Measurements from ENCODE around the gene SNTB2. TPM values are rescaled to one million over a fixed set of nuclear protein-coding genes. Genes with fewer than 3 reads are reported as not detected.
"Not testable (repeated sequence)": the region's sequence is repeated elsewhere in the genome, so short reads cannot be mapped to it uniquely, and the experiment has no call there.

Gene SNTB2
- total RNA-seq, 1 donor from 2014 or later, result 69.3 TPM

GRCh38 chr16:69283851-69284250 lies 96.9 kb downstream of the SNTB2 start:
- DNase-seq (ENCODE audit: low read depth in 2 of 2), result no peak

DNA sequence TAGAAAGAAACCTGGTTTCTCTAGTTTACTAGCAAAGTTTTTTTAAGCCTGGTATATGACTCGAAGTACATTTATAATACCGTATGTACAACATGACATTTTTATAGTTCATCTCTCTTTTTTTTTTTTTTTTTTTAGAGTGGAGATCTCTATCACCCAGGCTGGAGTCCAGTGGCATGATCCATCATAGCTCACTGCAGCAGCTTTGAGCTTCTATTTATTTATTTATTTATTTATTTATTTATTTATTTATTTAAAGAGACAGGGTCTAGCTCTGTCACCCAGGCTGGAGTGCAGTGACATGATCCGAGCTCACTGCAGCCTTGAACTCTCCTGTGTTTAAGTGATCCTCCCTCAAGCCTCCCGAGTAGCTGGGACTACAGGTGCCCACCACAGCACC lies 98.3 kb downstream of the SNTB2 start:
- DNase-seq (ENCODE audit: low read depth in 2 of 2), result no peak

- DNase-seq (ENCODE audit: low read depth in 2 of 2), result peak; percentile 59 to 70
Observed at GRCh38 chr16:69286941-69287713, 100.2 kb downstream of the SNTB2 start.

DNA sequence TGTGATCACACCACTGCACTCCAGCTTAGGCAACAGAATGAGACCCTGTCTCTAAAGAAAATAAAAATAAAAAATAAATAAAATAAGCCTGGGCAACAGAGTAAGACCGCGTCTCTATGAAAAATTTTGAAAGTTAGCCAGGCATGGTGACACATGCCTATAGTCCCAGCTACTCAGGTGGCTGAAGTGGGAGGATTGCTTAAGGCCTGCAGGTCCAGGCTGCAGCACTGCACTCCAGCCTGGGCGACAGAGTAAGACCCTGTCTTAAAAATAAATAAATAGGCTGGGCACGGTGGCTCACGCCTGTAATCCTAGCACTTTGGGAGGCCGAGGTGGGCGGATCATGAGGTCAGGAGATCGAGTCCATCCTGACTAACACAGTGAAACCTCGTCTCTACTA lies 104.7 kb downstream of the SNTB2 start:
- not testable (repeated sequence) for DNase-seq (ENCODE audit: low read depth in 2 of 2)

GRCh38 chr16:69293401-69293800 lies 106.4 kb downstream of the SNTB2 start:
- no peak for DNase-seq (ENCODE audit: low read depth in 2 of 2)

- DNase-seq (ENCODE audit: low read depth in 2 of 2), result no peak
Observed at GRCh38 chr16:69294051-69294450, 107.1 kb downstream of the SNTB2 start.

DNA sequence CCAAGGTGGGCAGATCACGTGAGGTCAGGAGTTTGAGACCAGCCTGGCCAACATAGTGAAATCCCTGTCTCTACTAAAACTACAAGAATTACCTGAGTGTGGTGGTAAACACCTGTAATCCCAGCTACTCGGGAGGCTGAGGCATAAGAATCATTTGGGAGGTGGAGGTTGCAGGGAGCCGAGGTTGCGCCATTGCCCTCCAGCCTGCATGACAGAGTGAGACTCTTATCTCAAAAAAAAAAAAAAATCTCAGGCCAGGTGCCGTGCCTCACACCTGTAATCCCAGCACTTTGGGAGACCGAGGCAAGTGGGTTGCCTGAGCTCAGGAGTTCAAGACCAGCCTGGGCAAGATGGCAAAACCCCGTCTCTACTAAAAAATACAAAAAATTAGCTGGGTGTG lies 109.8 kb downstream of the SNTB2 start:
- DNase-seq (ENCODE audit: low read depth in 2 of 2), result not testable (repeated sequence)

DNA sequence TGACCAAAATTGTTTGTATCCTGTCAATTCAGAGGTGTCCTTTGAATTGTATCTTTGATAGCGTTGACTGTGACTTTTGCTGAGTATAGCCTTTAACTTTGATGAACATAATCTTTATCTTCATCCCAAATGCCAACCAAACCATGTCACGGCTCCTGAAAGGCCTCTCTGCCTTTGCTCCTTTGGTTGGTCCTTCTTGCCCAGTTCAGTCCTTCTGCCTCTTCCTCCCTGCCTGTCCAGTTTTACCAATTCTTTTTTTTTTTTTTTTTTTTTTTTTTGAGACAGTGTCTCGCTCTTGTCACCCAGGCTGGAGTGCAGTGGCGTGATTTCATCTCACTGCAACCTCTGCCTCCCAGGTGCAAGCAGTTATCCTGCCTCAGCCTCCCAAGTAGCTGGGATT lies 111.3 kb downstream of the SNTB2 start:
- DNase-seq (ENCODE audit: low read depth in 2 of 2), result no peak

DNA sequence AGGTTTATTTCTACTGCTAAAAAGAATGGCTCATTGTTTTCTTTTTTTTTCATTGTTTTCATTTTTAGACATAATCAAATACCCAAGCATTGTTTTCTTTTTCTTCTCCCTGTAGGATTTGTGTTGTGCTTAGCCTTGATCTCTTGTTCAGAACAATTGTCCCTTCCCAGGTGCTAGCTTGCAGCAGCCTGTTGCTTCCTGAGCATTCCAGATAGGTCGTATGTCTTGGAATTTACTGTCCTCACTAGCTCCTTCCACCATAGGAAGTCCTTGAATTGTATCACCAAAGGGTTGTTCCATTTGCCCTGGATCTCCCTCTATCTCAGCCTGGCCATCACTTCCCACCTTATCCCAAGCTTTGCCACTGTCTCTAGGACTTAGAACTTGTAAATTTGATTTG lies 114.2 kb downstream of the SNTB2 start:
- DNase-seq (ENCODE audit: low read depth in 2 of 2), result peak in 1 of 2 donors; percentile 42

- peak in 1 of 2 donors; percentile 36 for DNase-seq (ENCODE audit: low read depth in 2 of 2)
Observed at GRCh38 chr16:69301861-69302260, 114.9 kb downstream of the SNTB2 start.

DNA sequence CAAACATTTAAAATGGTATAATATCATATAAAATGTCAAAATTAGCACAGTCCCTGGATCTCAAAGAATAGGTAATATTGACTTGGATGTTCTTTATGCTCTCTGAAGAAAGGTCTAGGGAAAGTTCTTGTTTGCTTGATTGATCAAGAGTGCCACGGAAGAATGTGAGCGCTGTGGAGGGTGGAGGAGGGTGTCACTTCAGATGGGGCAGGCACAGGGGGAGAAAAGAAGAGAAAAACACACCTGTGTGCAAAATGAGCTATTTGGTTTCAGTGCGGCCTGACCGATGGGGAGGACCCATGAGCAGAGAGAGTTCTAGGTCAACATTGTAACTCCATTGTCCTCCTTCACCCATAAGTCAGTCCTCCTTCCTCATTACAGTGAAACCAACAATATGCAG lies 115.3 kb downstream of the SNTB2 start:
- no peak for DNase-seq (ENCODE audit: low read depth in 2 of 2)

DNA sequence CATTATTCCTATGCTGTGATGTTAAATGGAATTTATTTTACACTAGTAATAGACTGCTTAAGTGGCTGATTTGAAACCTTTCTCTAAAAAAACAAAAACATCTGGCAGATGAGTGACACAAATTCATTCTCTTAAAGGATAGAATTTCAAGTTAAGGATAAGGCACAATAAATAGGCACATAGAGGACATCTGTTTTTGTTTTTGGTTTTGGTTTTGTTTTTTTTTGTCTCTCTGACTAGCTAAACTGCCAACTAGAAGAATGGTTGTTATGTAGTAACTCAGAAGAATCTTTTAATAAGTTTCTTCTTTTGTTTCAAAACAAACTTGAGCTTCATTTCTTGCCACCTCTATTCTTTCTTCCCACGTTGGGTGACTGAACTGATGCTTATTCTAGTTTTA lies 119.1 kb downstream of the SNTB2 start:
- no peak for DNase-seq (ENCODE audit: low read depth in 2 of 2)

- DNase-seq (ENCODE audit: low read depth in 2 of 2), result no peak
Observed at GRCh38 chr16:69307091-69307490, 120.1 kb downstream of the SNTB2 start.

DNA sequence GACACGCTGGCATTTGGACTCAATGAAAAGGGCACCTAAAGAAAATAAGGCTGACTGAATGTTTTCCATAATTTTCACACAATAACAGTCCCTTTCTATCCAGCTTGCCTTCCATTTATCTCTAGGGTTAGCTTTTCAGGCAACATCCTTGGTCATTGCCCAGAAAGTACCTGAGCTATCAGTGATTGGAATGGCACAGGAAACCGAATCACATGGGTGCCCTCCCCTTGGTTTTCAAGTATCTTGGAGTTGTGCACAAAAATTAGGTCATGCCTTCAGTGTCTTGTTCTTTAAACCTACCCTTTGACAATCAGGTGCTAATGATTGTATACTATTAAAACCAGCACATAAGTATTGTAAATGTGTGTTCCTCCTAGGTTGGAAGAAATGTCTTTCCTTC lies 120.9 kb downstream of the SNTB2 start:
- DNase-seq (ENCODE audit: low read depth in 2 of 2), result no peak

DNA sequence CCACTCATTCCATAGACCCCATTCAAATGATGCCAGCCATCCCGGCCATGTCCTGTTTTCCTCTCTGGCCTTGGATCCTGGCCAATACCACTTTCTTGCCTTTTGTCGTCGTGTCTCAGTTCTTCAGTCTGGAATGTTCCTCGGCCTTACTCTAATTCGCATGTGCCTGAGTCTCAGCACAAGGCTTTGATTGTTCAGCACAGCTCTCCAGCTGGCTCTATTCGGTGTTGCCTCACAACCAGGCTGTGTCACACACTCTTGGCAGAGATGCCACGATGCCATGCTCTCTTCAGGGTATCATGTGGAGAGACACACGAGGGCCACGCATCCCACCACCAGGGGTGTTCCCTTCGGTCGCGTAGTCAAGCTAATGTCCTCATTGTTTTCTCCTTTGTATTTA lies 122.4 kb downstream of the SNTB2 start:
- DNase-seq (ENCODE audit: low read depth in 2 of 2), result peak in 1 of 2 donors; percentile 6

DNA sequence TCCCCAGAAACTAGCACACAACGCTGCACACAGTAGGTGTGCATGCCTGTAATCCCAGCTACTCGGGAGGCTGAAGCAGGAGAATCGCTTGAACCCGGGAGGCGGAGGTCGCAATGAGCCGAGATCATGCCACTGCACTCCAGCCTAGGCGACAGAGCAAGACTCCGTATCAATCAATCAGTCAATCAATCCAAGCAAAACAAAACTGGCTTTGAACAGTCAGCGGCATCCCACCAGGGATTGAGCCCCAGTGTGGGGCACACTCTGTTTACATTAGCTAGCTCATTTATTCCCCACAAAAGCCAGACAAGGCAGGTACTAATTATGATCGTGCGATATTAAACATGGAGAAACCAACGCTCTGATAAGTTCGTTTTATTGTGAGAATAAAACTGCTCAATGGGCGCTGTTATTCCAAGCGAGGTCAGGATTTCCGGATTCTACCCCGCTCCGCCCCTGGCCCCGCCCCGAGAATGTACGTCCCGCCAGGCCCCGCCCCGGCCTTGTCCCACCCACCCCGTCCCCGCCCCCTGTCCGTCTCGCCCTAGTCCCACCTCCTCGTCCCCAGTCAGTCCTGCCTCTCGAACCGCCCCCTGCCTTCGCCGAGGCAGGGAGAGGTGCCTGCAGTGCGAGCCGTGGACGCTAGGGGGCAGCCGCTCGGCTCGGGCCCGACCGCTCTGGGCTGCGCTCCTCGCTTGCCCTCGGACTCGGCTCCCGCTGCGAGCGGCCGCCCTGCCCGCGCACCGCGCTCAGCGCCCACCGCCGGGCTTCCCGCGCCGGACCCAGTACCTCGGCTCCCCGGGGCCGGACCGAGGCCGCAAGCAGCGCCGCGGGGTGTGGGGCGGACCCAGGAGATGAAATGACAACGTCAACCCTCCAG lies 123.9 kb downstream of the SNTB2 start, which contains the start of gene VPS4A:
VPS4A (plus strand) TSS at position 698 of the 880 bp plus-strand sequence; CDS start at position 860, 162 bp downstream.
- DNase-seq (ENCODE audit: low read depth in 2 of 2), result peak; percentile 90 to 97

GRCh38 chr16:69311533-69312387 lies 124.8 kb downstream of the SNTB2 start:
- DNase-seq (ENCODE audit: low read depth in 2 of 2), result peak in 1 of 2 donors; percentile 47

- DNase-seq (ENCODE audit: low read depth in 2 of 2), result no peak
Observed at GRCh38 chr16:69313469-69313868, 126.5 kb downstream of the SNTB2 start.

- no peak for DNase-seq (ENCODE audit: low read depth in 2 of 2)
Observed at GRCh38 chr16:69314534-69314933, 127.6 kb downstream of the SNTB2 start.

DNA sequence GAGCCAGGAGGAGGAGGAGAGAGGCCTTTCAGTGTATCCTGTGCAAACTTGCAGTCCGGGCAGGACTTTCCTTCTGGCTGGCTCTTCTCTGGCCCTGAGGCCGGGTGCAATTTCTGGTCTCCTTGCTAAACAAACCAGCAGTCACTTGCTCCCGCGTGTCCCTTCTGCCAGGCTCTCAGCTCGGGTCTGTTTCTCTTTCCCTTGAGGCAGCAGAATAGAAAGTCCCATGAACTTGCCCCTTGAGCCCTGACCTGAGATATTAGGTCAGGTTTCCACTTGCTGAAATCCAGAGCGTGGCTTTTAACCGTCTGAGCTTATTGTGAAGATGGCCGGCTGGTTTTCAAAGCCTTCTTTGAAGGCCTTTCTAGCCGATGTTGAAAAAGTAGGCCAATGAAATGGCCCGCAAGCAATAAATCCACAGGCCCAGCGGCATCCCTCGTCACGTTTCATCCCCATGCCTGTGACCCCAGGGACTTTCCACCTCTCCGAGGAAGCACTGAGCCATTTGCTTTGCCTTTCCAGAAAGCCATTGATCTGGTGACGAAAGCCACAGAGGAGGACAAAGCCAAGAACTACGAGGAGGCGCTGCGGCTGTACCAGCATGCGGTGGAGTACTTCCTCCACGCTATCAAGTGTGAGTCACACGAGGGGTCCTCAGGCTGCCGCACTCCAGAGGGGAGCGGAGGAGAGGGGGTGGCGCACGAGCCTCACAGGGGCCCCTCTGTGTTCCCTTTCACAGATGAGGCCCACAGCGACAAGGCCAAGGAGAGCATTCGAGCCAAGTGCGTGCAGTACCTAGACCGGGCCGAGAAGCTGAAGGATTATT lies 128.7 kb downstream of the SNTB2 start:
- DNase-seq (ENCODE audit: low read depth in 2 of 2), result no peak

DNA sequence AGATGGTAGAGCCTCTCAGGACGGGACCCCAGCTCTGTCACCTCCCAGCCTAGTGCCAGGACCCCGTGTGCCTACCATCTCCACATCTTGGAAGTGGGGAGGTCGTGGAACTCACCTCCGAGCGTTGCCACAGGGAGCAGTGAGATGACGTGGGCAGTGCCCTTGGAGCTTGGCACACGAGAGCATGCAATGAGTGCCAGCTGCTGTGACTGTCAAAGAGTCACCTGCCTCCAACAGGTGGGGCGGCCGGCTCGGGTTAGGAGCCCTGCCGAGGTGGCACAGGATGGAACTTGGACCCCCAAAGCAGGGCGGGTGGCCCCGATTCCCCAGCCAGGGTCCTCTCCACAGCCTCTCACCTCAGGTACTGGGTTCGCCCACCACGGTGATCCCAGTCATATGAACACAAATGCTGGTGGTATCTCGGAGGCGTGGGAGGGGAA lies 129.7 kb downstream of the SNTB2 start:
- no peak for DNase-seq (ENCODE audit: low read depth in 2 of 2)
